Measurements from ENCODE around the gene FGGY.

FGGY gene

DNA sequence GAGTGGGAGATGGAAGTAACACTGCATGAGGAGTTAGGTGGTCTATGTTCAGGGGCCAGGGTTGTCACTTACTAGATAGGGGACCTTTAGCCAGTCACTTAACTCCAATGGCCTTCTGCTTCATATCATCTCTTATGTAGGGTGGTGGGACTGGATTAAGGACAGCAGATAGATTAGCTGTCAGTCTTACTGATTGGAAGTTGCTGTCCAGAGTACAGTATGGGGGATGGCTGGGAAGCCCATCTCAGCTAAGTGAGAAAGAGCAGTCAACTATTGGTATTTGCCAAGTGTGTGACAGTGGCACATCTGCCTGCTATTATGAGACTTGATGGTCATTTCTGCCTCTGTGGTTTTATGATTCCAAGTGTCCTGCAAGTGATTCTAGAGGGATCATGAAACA lies 130.9 kb downstream of the FGGY start:
- TF ChIP-seq CTCF (IDR thresholded peaks at IDR 0.05; ENCODE audit: low read depth, low read length): no peak
- in situ Hi-C loops (cut with HindIII; ENCODE audit: low sequenced_read_pairs): no loop called here

GRCh38 chr1:59428828-59429227 lies 131.9 kb downstream of the FGGY start:
- H3K4me3 ChIP-seq (ENCODE audit: low read depth, low read length): no peak overlapping the region
- in situ Hi-C loops (cut with HindIII; ENCODE audit: low sequenced_read_pairs): no loop called here
- no peak for TF ChIP-seq CTCF (IDR thresholded peaks at IDR 0.05; ENCODE audit: low read depth, low read length)
- DNase-seq (ENCODE audit: low read depth, low spot score): no peak

More for the DNA sequence above, 130.9 kb downstream of the FGGY start:
- H3K4me3 ChIP-seq (ENCODE audit: low read depth, low read length): no peak overlapping the region
- no peak for DNase-seq (ENCODE audit: low read depth, low spot score)

- no peak for DNase-seq (ENCODE audit: low read depth, low spot score)
- in situ Hi-C loops (cut with HindIII; ENCODE audit: low sequenced_read_pairs): no loop called here
These were observed 132.8 kb downstream of the FGGY start for GRCh38 chr1:59429656-59430055.

DNA sequence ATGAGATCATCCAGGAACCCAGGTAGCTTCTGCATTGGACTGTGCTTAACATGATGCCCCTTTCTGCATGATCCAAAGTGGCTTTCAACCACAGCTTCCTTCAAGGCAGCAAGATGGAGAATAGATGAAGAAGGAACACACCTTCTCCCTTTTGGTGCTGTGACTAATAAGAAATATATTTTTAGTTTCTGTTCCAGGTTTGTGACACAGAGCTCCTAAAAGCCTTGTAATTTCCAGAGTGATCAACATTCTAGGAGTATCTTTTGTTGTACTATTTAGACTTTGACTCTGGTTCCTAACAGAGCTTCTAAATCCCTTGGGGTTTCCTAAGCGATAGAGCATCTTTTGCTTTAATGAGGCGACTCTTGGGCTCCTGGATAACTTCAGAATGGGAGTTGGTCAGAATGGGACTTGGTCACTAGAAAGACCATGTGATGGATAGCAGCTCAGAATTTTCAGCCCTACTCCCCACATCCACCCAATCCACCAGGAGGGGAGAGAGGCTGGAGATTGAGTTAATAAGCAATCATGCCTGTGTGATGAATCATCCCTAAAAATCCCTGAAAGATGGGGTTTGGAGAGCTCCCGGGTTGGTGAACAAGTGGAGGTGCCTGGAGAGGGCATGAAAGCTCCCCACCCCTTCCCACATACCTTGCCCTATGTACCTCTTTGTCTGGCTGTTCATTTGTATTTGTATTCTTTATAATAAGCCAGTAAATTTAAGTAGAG lies 134.8 kb downstream of the FGGY start:
- H3K4me3 ChIP-seq (ENCODE audit: low read depth, low read length): no peak overlapping the region
- no peak for DNase-seq (ENCODE audit: low read depth, low spot score)
- in situ Hi-C loops (cut with HindIII; ENCODE audit: low sequenced_read_pairs): no loop called here
- no peak for TF ChIP-seq CTCF (IDR thresholded peaks at IDR 0.05; ENCODE audit: low read depth, low read length)

More at GRCh38 chr1:59429656-59430055, 132.8 kb downstream of the FGGY start:
- H3K4me3 ChIP-seq (ENCODE audit: low read depth, low read length): no peak overlapping the region
- TF ChIP-seq CTCF (IDR thresholded peaks at IDR 0.05; ENCODE audit: low read depth, low read length): no peak

- no peak overlapping the region for H3K4me3 ChIP-seq (ENCODE audit: low read depth, low read length)
- DNase-seq (ENCODE audit: low read depth, low spot score): no peak
- in situ Hi-C loops (cut with HindIII; ENCODE audit: low sequenced_read_pairs): no loop called here
- no peak for TF ChIP-seq CTCF (IDR thresholded peaks at IDR 0.05; ENCODE audit: low read depth, low read length)
These were observed 135.9 kb downstream of the FGGY start for GRCh38 chr1:59432531-59433439.

DNA sequence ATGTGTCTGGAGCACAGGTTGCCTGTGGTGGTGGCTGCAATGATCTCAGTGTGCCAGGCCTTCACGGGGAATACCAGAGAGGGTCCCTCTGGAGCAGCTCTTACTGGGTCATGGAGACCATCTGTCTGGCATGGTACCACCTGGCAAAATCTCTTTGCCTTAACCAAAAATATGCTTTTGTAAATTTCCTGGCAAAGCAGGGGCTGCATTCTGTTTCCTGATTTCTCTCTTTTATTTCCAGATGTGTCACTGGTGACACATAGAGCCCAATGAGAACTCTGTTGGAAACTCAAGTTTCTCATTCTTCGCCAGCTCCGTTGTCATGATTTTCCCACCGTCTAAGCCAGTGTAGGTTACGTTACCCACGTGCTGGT lies 136.5 kb downstream of the FGGY start:
- TF ChIP-seq CTCF (IDR thresholded peaks at IDR 0.05; ENCODE audit: low read depth, low read length): no peak
- in situ Hi-C loops (cut with HindIII; ENCODE audit: low sequenced_read_pairs): no loop called here
- DNase-seq (ENCODE audit: low read depth, low spot score): peak; percentile 69

More for the DNA sequence above, 136.5 kb downstream of the FGGY start:
- H3K4me3 ChIP-seq (ENCODE audit: low read depth, low read length): no peak overlapping the region
